Measurements from ENCODE around the gene TPM2. TPM values are rescaled to one million over a fixed set of nuclear protein-coding genes. Genes with fewer than 3 reads are reported as not detected.
"Not testable (repeated sequence)": the region's sequence is repeated elsewhere in the genome, so short reads cannot be mapped to it uniquely, and the experiment has no call there.

TPM2 gene
- polyA plus RNA-seq, 3 donors, result 142 to 173 (median 160) TPM

GRCh38 chr9:35637427-35637955 lies 52.2 kb downstream of the TPM2 start:
- DNase-seq, result not testable (repeated sequence)

- not testable (repeated sequence) for DNase-seq
These were observed 52.9 kb downstream of the TPM2 start for GRCh38 chr9:35636877-35637246.

DNA sequence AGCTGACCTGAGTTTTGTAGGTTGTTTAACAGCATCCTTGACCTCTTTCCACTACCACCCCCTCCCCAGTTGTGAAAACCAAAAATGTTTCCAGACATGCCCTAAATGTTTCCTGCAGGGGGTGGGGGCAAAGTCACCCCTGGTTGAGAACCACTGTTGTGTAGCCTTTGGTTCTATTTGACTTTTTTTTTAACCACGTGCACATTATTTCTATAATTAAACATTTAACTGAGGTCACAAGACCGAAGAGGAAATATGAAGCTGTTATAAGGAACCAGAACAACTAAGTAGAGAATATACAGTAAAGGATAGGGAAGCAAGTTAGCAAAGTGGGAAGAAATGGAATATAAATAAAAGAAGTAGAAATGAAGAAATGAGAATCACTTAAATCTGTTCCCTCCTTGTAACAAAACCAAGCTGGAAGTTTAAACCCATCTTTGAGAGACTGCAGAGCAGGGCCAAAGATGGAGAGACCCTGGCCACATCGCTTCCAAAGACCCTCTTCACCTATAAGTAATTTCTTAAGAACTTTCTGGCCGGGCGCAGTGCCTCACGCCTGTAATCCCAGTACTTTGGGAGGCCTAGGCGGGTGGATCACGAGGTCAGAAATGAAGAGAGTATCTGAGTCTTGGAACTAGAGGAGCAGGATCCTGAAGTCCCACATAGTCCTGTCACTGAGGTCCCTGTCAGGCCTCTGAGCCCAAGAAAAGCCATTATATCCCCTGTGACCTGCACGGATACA lies 53.4 kb downstream of the TPM2 start:
- DNase-seq, result no peak

DNA sequence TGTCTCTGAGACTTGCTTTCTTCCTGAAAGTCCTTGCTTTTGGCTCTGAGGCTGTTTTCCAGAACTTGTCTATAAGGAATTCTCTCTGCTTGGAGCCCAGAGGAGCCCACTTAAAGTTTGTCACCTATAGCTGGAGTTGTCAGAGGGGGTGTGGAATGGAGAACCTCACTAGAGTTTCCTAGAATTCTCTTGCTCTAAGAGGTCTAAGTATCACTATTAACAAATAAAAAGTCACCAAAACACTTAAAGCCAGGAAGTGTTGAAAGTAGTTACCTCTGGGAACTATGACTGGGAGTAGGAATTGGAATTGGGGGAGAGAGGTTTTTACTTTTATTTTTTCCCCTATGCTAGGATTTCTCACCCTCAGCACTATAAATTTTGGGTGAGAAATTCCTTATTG lies 54.0 kb downstream of the TPM2 start:
- no peak for DNase-seq

Other genes with a start within 250 kb of the TPM2 start
- 10 to 100 TPM; 18.9 to 20.7 (median 20.7) TPM for gene RUSC2, start 199.8 kb downstream of the TPM2 start, polyA plus RNA-seq (ENCODE audit: insufficient read length in 3 of 3)
- gene TESK1, start 84.7 kb downstream of the TPM2 start, polyA plus RNA-seq (ENCODE audit: insufficient read length in 3 of 3), result 10 to 100 TPM; 44.2 to 46.7 (median 46.4) TPM
- 1 to 10 TPM; 2.8 to 4.5 (median 4.1) TPM for gene CD72, start 71.5 kb downstream of the TPM2 start, polyA plus RNA-seq (ENCODE audit: insufficient read length in 3 of 3)
- gene SIT1, start 39.0 kb downstream of the TPM2 start, polyA plus RNA-seq (ENCODE audit: insufficient read length in 3 of 3), result under 1 TPM; 0.32 to 0.58 (median 0.33) TPM
- gene RMRP, start 31.9 kb downstream of the TPM2 start, polyA plus RNA-seq (ENCODE audit: insufficient read length in 3 of 3), result not detected
- 10 to 100 TPM; 16.9 to 21.1 (median 18.5) TPM for gene CCDC107, start 31.6 kb downstream of the TPM2 start, polyA plus RNA-seq (ENCODE audit: insufficient read length in 3 of 3)
- gene ARHGEF39, start 24.7 kb downstream of the TPM2 start, polyA plus RNA-seq (ENCODE audit: insufficient read length in 3 of 3), result 10 to 100 TPM in 2 of 3 donors, 1 to 10 TPM in 1; 8.7 to 14.0 (median 12.9) TPM
- under 1 TPM; 0.34 to 0.94 (median 0.57) TPM for gene CA9, start 16.0 kb downstream of the TPM2 start, polyA plus RNA-seq (ENCODE audit: insufficient read length in 3 of 3)
- 100 to 1,000 TPM; 164 to 188 (median 181) TPM for gene TLN1, start 42.3 kb upstream of the TPM2 start, polyA plus RNA-seq (ENCODE audit: insufficient read length in 3 of 3)
- gene CREB3, start 42.7 kb upstream of the TPM2 start, polyA plus RNA-seq (ENCODE audit: insufficient read length in 3 of 3), result 10 to 100 TPM; 40.1 to 42.5 (median 40.9) TPM
- 100 to 1,000 TPM in 2 of 3 donors, 10 to 100 TPM in 1; 94.4 to 139 (median 127) TPM for gene GBA2, start 59.3 kb upstream of the TPM2 start, polyA plus RNA-seq (ENCODE audit: insufficient read length in 3 of 3)
- gene RGP1, start 59.4 kb upstream of the TPM2 start, polyA plus RNA-seq (ENCODE audit: insufficient read length in 3 of 3), result 10 to 100 TPM; 28.7 to 31.8 (median 31.1) TPM
- 1 to 10 TPM in 1 of 3 donors, under 1 TPM in 1, not detected in 1; 0.70 to 1.3 TPM for gene MSMP, start 64.4 kb upstream of the TPM2 start, polyA plus RNA-seq (ENCODE audit: insufficient read length in 3 of 3)
- 10 to 100 TPM; 24.5 to 29.4 (median 28.2) TPM for gene NPR2, start 101.7 kb upstream of the TPM2 start, polyA plus RNA-seq (ENCODE audit: insufficient read length in 3 of 3)
- gene SPAG8, start 122.3 kb upstream of the TPM2 start, polyA plus RNA-seq (ENCODE audit: insufficient read length in 3 of 3), result 1 to 10 TPM; 5.5 to 8.6 (median 6.0) TPM
- 10 to 100 TPM; 51.8 to 60.2 (median 59.5) TPM for gene HINT2, start 125.1 kb upstream of the TPM2 start, polyA plus RNA-seq (ENCODE audit: insufficient read length in 3 of 3)
- gene FAM221B, start 138.8 kb upstream of the TPM2 start, polyA plus RNA-seq (ENCODE audit: insufficient read length in 3 of 3), result under 1 TPM; 0.09 to 0.41 (median 0.12) TPM
- 10 to 100 TPM; 30.2 to 36.2 (median 31.1) TPM for gene TMEM8B, start 139.3 kb upstream of the TPM2 start, polyA plus RNA-seq (ENCODE audit: insufficient read length in 3 of 3)
- gene OR13J1, start 180.5 kb upstream of the TPM2 start, polyA plus RNA-seq (ENCODE audit: insufficient read length in 3 of 3), result under 1 TPM in 2 of 3 donors, not detected in 1; 0.06 to 0.22 TPM
- gene HRCT1, start 216.3 kb upstream of the TPM2 start, polyA plus RNA-seq (ENCODE audit: insufficient read length in 3 of 3), result under 1 TPM in 1 of 3 donors, not detected in 2; 0.64 TPM
- gene SPAAR, start 219.6 kb upstream of the TPM2 start, polyA plus RNA-seq (ENCODE audit: insufficient read length in 3 of 3), result 1 to 10 TPM; 1.3 to 1.9 (median 1.8) TPM